CD14-positive monocyte (primary cell): ENCODE results near the gene LRRC8A. TPM values are rescaled to one million over a fixed set of nuclear protein-coding genes. Genes with fewer than 3 reads are reported as not detected.
A peak's percentile ranks its signal among the peaks of the same experiment; 100 is the strongest.

Source experiments
- DNase-seq, 3 donors: peaks; one replicate each; pipeline ENCODE4 v3.0.0-alpha.2; 2011 to 2022
- H2AFZ ChIP-seq: 2 replicates; pipeline ENCODE4 v1.6.0; 2012; ENCODE audit warnings: mild to moderate bottlenecking, low read depth, low read length, inconsistent platforms; ENCODE audit not compliant: insufficient read depth, poor library complexity, severe bottlenecking
- H3K27ac ChIP-seq, 2 donors: 1 replicate in 1 of 2; 2 replicates in 1 of 2; pipeline ENCODE4 v1.5.1; 2012 to 2013; ENCODE audit warnings: low read length in 2 of 2, control low read depth in 1 of 2, inconsistent platforms in 1 of 2, low read depth in 1 of 2, mild to moderate bottlenecking in 1 of 2
- H3K27me3 ChIP-seq, 2 donors: one replicate each; pipeline versions ENCODE4 v1.6.0 to v1.6.1; 2011 to 2013; ENCODE audit warnings: low read length in 2 of 2; ENCODE audit not compliant: control insufficient read depth in 2 of 2, insufficient read depth in 2 of 2
- H3K36me3 ChIP-seq, 2 donors: replicated peaks in 1 of 2; 1 replicate in 1 of 2; 2 replicates in 1 of 2; pipeline versions ENCODE4 v1.5.1 to v1.6.1; 2012 to 2013; ENCODE audit warnings: low read length in 2 of 2, control low read depth in 1 of 2, inconsistent platforms in 1 of 2, mild to moderate bottlenecking in 1 of 2; ENCODE audit not compliant: insufficient read depth in 2 of 2, control insufficient read depth in 1 of 2
- H3K4me1 ChIP-seq, 2 donors: 1 replicate in 1 of 2; 2 replicates in 1 of 2; pipeline versions ENCODE4 v1.5.1 to v1.6.1; 2012 to 2013; ENCODE audit warnings: low read length in 2 of 2, control low read depth in 1 of 2, inconsistent platforms in 1 of 2, mild to moderate bottlenecking in 1 of 2, moderate library complexity in 1 of 2; ENCODE audit not compliant: insufficient read depth in 2 of 2, control insufficient read depth in 1 of 2
- H3K4me2 ChIP-seq: replicated peaks from 2 replicates; pipeline ENCODE3; 2012; ENCODE audit warnings: low read length, moderate library complexity, mild to moderate bottlenecking; ENCODE audit not compliant: poor library complexity, severe bottlenecking; ENCODE audit errors: extremely low read depth
- H3K4me3 ChIP-seq, 3 experiments: fragments of 200-600 bp in 1 of 3; sonication (generic) in 1 of 3; replicated peaks in 1 of 3; 1 replicate in 2 of 3; 2 replicates in 1 of 3; pipeline ENCODE4 v1.5.1; 2011 to 2013; ENCODE audit warnings: low read length in 3 of 3, mild to moderate bottlenecking in 3 of 3, control low read depth in 2 of 3, low read depth in 2 of 3, inconsistent platforms in 1 of 3, moderate library complexity in 1 of 3
- H3K79me2 ChIP-seq: 2 replicates; pipeline ENCODE4 v1.6.0; 2012; ENCODE audit warnings: mild to moderate bottlenecking, control low read depth, inconsistent platforms, low read length, moderate library complexity; ENCODE audit not compliant: insufficient read depth
- H3K9ac ChIP-seq: 2 replicates; pipeline ENCODE4 v1.6.0; 2017; ENCODE audit warnings: low read length, mild to moderate bottlenecking; ENCODE audit not compliant: insufficient read depth, poor library complexity, severe bottlenecking
- H3K9me3 ChIP-seq, 2 donors: replicated peaks in 1 of 2; 1 replicate in 1 of 2; 2 replicates in 1 of 2; pipeline versions ENCODE4 v1.5.1 to v1.6.1; 2012 to 2013; ENCODE audit warnings: low read length in 2 of 2, control low read depth in 1 of 2; ENCODE audit not compliant: control insufficient read depth in 1 of 2, insufficient read depth in 1 of 2
- H4K20me1 ChIP-seq: 2 replicates; pipeline ENCODE4 v1.6.0; 2012; ENCODE audit warnings: mild to moderate bottlenecking, low read length, control low read depth, moderate library complexity; ENCODE audit not compliant: insufficient read depth
- H3K27ac Mint-ChIP-seq, 7 donors: one replicate each; pipeline ENCODE4 v1.8.0; 2020; ENCODE audit warnings: mild to moderate bottlenecking in 7 of 7, mixed read lengths in 7 of 7, moderate library complexity in 6 of 7, inconsistent platforms in 2 of 7
- H3K27me3 Mint-ChIP-seq, 3 donors: one replicate each; pipeline ENCODE4 v1.8.0; 2021 to 2022; ENCODE audit warnings: low read depth in 3 of 3, mild to moderate bottlenecking in 3 of 3, mixed read lengths in 3 of 3, moderate library complexity in 3 of 3, inconsistent platforms in 1 of 3
- H3K36me3 Mint-ChIP-seq, 2 donors: one replicate each; pipeline ENCODE4 v1.8.0; 2020; ENCODE audit warnings: mixed read lengths in 2 of 2, inconsistent platforms in 1 of 2, mild to moderate bottlenecking in 1 of 2
- H3K4me1 Mint-ChIP-seq: one replicate; pipeline ENCODE4 v1.8.0; 2020; ENCODE audit warnings: mild to moderate bottlenecking, mixed read lengths
- H3K4me3 Mint-ChIP-seq, 2 donors: one replicate each; pipeline ENCODE4 v1.8.0; 2020; ENCODE audit warnings: mild to moderate bottlenecking in 2 of 2, mixed read lengths in 2 of 2, moderate library complexity in 1 of 2
- H3K9me3 Mint-ChIP-seq, 7 donors: one replicate each; pipeline ENCODE4 v1.8.0; 2020 to 2022; ENCODE audit warnings: mixed read lengths in 7 of 7, mild to moderate bottlenecking in 6 of 7, moderate library complexity in 6 of 7, inconsistent platforms in 2 of 7
- WGBS: methylation state at CpG from one replicate; pipeline ENCODE4 v1.1.5; 2013; ENCODE audit warnings: missing lambda C conversion rate; ENCODE audit not compliant: insufficient coverage; 5-methylcytosine and 5-hydroxymethylcytosine counted together
- intact Hi-C, 2 donors: fragments of 100-400 bp; cut with micrococcal nuclease; formaldehyde crosslinking; loops; one replicate each; pipeline versions ENCODE4 v1.15.0 to v1.15.1; 2023
- polyA plus RNA-seq, 3 donors: library from polyadenylated mRNA; depleted of rRNA in 1 of 3; unstranded in 2 of 3; stranded (reverse) in 1 of 3; fragments of 300-500 nt in 2 of 3; fragments of >200 nt in 1 of 3; fragmentation: Illumina TruSeq in 2 of 3; gene quantifications; 1 replicate in 2 of 3; 2 replicates in 1 of 3; pipeline ENCODE4 v1.2.3, GENCODE V29; 2012 to 2021
- TF ChIP-seq, protein P1 (sequence below): fragments of 200-600 bp; IDR thresholded peaks from one replicate; pipeline ENCODE4 v1.8.0; 2022; ENCODE audit warnings: antibody characterized with exemption, mild to moderate bottlenecking

LRRC8A gene
- polyA plus RNA-seq, 3 donors: 7.8 to 10.8 (median 10.3) TPM

DNA sequence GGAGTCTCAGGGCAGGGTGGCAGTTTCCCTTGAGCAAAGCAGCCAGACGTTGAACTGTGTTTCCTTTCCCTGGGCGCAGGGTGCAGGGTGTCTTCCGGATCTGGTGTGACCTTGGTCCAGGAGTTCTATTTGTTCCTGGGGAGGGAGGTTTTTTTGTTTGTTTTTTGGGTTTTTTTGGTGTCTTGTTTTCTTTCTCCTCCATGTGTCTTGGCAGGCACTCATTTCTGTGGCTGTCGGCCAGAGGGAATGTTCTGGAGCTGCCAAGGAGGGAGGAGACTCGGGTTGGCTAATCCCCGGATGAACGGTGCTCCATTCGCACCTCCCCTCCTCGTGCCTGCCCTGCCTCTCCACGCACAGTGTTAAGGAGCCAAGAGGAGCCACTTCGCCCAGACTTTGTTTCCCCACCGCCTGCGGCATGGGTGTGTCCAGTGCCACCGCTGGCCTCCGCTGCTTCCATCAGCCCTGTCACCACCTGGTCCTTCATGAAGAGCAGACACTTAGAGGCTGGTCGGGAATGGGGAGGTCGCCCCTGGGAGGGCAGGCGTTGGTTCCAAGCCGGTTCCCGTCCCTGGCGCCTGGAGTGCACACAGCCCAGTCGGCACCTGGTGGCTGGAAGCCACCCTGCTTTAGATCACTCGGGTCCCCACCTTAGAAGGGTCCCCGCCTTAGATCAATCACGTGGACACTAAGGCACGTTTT is 35.4 kb downstream of the LRRC8A start:
- no peaks in the 10 kb centered on the region for H3K27me3 ChIP-seq
- H3K36me3 Mint-ChIP-seq: peaks cover 41 to 43% of the 10 kb centered on the region in 2 donors
- 97% methylated on average over 26 of the region's 26 CpGs for WGBS
- H3K4me3 ChIP-seq: no peak overlapping the region
- peaks cover 9% of the 10 kb centered on the region for H4K20me1 ChIP-seq
- H3K27ac Mint-ChIP-seq: peak overlapping the region in 5 of 7 donors; percentile 9 to 73 (median 62)
- intact Hi-C loops: no loop called here
- no peaks in the 10 kb centered on the region for H3K9me3 ChIP-seq
- no peak overlapping the region for H3K9ac ChIP-seq
- no peak overlapping the region for H2AFZ ChIP-seq
- no peak for DNase-seq
- no peak overlapping the region for H3K27ac ChIP-seq
- peaks cover 30 to 47% of the 10 kb centered on the region in 2 donors for H3K36me3 ChIP-seq
- peaks cover 2 to 4% of the 10 kb centered on the region in 2 donors for H3K4me1 ChIP-seq
- no peak overlapping the region for H3K4me2 ChIP-seq
- H3K9me3 Mint-ChIP-seq: no peaks in the 10 kb centered on the region
- peaks cover 6% of the 10 kb centered on the region for H3K4me1 Mint-ChIP-seq
- no peaks in the 10 kb centered on the region for H3K79me2 ChIP-seq
- peaks cover 1 to 4% (median 3%) of the 10 kb centered on the region in 3 donors for H3K27me3 Mint-ChIP-seq
- TF ChIP-seq, protein P1, sequence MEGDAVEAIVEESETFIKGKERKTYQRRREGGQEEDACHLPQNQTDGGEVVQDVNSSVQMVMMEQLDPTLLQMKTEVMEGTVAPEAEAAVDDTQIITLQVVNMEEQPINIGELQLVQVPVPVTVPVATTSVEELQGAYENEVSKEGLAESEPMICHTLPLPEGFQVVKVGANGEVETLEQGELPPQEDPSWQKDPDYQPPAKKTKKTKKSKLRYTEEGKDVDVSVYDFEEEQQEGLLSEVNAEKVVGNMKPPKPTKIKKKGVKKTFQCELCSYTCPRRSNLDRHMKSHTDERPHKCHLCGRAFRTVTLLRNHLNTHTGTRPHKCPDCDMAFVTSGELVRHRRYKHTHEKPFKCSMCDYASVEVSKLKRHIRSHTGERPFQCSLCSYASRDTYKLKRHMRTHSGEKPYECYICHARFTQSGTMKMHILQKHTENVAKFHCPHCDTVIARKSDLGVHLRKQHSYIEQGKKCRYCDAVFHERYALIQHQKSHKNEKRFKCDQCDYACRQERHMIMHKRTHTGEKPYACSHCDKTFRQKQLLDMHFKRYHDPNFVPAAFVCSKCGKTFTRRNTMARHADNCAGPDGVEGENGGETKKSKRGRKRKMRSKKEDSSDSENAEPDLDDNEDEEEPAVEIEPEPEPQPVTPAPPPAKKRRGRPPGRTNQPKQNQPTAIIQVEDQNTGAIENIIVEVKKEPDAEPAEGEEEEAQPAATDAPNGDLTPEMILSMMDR: no peak
- no peak overlapping the region for H3K4me3 Mint-ChIP-seq

DNA sequence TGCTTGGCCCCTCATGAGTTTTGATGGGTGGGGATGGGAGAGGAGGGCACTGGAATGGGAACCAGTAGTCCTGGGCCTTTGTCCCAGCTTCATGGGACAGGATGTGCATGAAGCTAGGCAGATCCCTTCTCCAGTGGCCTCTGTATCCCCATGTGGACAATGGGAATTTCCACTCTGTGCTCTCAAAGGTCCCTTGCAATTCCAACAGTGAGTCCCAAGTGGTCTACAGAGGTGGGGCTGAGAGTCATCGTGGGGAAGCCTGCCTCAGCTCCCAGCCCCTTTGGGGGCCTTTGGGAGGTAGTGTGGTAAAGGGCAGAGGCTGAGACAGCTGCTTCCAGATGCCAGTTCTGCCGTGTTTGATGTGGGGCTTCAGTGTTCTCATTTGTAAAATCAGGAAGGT is 37.0 kb downstream of the LRRC8A start:
- no peak overlapping the region for H3K4me3 Mint-ChIP-seq
- Histone ChIP-seq H4K20me1 (peaks cover 6% of the 10 kb centered on the region), H3K36me3 (peaks cover 30 to 39% of the 10 kb centered on the region in 2 donors), H3K4me2 (no peak overlapping the region), H3K4me1 (peaks cover 6 to 10% of the 10 kb centered on the region in 2 donors), H3K9me3 (no peaks in the 10 kb centered on the region), H2AFZ (no peak overlapping the region), H3K79me2 (no peaks in the 10 kb centered on the region), H3K27me3 (no peaks in the 10 kb centered on the region), H3K27ac (no peak overlapping the region), H3K9ac (no peak overlapping the region), H3K4me3 (no peak overlapping the region)
- 65% methylated on average over 2 of the region's 2 CpGs for WGBS
- intact Hi-C loops: no loop called here
- TF ChIP-seq, protein P1: no peak
- H3K9me3 Mint-ChIP-seq: no peaks in the 10 kb centered on the region
- no peak for DNase-seq
- peaks cover 32 to 33% of the 10 kb centered on the region in 2 donors for H3K36me3 Mint-ChIP-seq
- peaks cover 1 to 3% (median 2%) of the 10 kb centered on the region in 3 donors for H3K27me3 Mint-ChIP-seq
- peak overlapping the region in 1 of 7 donors; percentile 77 for H3K27ac Mint-ChIP-seq
- H3K4me1 Mint-ChIP-seq: peaks cover 10% of the 10 kb centered on the region
